Nucleus accumbens (tissue), 56 donors: ENCODE results near the gene PDS5A.

ENCODE experiments used
- DNase-seq, 56 donors: peaks; one replicate each; lab custom pipeline; 2025; lab: John Stamatoyannopoulos, UW

Gene PDS5A

GRCh38 chr4:39910064-39910463 is 67.6 kb downstream of the PDS5A start:
- DNase-seq: no peak

GRCh38 chr4:39908284-39908683 is 69.4 kb downstream of the PDS5A start:
- DNase-seq: no peak

GRCh38 chr4:39905656-39906055 is 72.1 kb downstream of the PDS5A start:
- DNase-seq: no peak

- peak in 4 of 56 donors; percentile 7 to 17 (median 12) for DNase-seq
Observed at GRCh38 chr4:39905019-39905418, 72.7 kb downstream of the PDS5A start.

GRCh38 chr4:39900966-39901365 is 76.7 kb downstream of the PDS5A start:
- DNase-seq: no peak

- DNase-seq: no peak
Observed at GRCh38 chr4:39899291-39899690, 78.4 kb downstream of the PDS5A start.

GRCh38 chr4:39898015-39898414 is 79.7 kb downstream of the PDS5A start:
- no peak for DNase-seq

- no peak for DNase-seq
Observed at GRCh38 chr4:39893693-39894072, 84.0 kb downstream of the PDS5A start.

- no peak for DNase-seq
Observed at GRCh38 chr4:39892988-39893692, 84.6 kb downstream of the PDS5A start.

- no peak for DNase-seq
Observed at GRCh38 chr4:39889226-39889625, 88.5 kb downstream of the PDS5A start.

- no peak for DNase-seq
Observed at GRCh38 chr4:39888541-39888940, 89.2 kb downstream of the PDS5A start.

- no peak for DNase-seq
Observed at GRCh38 chr4:39883646-39884045, 94.1 kb downstream of the PDS5A start.

- no peak for DNase-seq
Observed at GRCh38 chr4:39881789-39882188, 95.9 kb downstream of the PDS5A start.

- no peak for DNase-seq
Observed at GRCh38 chr4:39877971-39878370, 99.7 kb downstream of the PDS5A start.

GRCh38 chr4:39873823-39874222 is 103.9 kb downstream of the PDS5A start:
- DNase-seq: no peak

GRCh38 chr4:39865280-39865679 is 112.4 kb downstream of the PDS5A start:
- no peak for DNase-seq

- no peak for DNase-seq
Observed at GRCh38 chr4:39864391-39864790, 113.3 kb downstream of the PDS5A start.

GRCh38 chr4:39860804-39861203 is 116.9 kb downstream of the PDS5A start:
- no peak for DNase-seq

- DNase-seq: no peak
Observed at GRCh38 chr4:39855909-39856512, 121.7 kb downstream of the PDS5A start.

- no peak for DNase-seq
Observed at GRCh38 chr4:39852636-39853035, 125.1 kb downstream of the PDS5A start.

GRCh38 chr4:39850727-39851126 is 127.0 kb downstream of the PDS5A start:
- no peak for DNase-seq

- DNase-seq: no peak
Observed at GRCh38 chr4:39846705-39847104, 131.0 kb downstream of the PDS5A start.

GRCh38 chr4:39846120-39846519 is 131.6 kb downstream of the PDS5A start:
- no peak for DNase-seq
